HepG2 (cell line): Measurements from ENCODE around the gene CDC27. TPM values are rescaled to one million over a fixed set of nuclear protein-coding genes. Genes with fewer than 3 reads are reported as not detected.

Experiments used
- CCDC6 ChIP-seq: sonication (generic); formaldehyde crosslinking; IDR thresholded peaks from 2 replicates; pipeline ENCODE4 v1.8.1; 2022; ENCODE audit warnings: mild to moderate bottlenecking, missing genetic modification reagents, moderate library complexity
- HIC2 ChIP-seq: sonication (generic); formaldehyde crosslinking; IDR thresholded peaks from 2 replicates; pipeline ENCODE4 v1.9.0; 2022; ENCODE audit warnings: low read depth, missing genetic modification reagents
- IKZF5 ChIP-seq: IDR thresholded peaks from 2 replicates; pipeline ENCODE4 v1.6.1; 2018; ENCODE audit warnings: missing genetic modification reagents, mild to moderate bottlenecking, missing compliant biosample characterization
- KLF16 ChIP-seq, 2 experiments: sonication (generic) in 1 of 2; formaldehyde crosslinking in 1 of 2; IDR thresholded peaks; 2 replicates each; pipeline versions ENCODE4 v1.6.1 to v1.8.0; 2016 to 2023; ENCODE audit warnings: missing genetic modification reagents in 2 of 2, missing compliant biosample characterization in 1 of 2
- KLF6 ChIP-seq: IDR thresholded peaks from 2 replicates; pipeline ENCODE4 v1.8.0; 2016; ENCODE audit warnings: missing biosample characterization, missing genetic modification reagents
- LCORL ChIP-seq, 2 experiments: fragments of 450-650 bp in 1 of 2; sonication (generic) in 1 of 2; formaldehyde crosslinking in 1 of 2; IDR thresholded peaks; 2 replicates each; pipeline versions ENCODE4 v1.5.0 to v1.6.1; 2017 to 2020; ENCODE audit warnings: antibody characterized with exemption in 1 of 2, missing genetic modification reagents in 1 of 2
- MAX ChIP-seq: IDR thresholded peaks from 2 replicates; pipeline ENCODE4 v1.6.1; 2012; ENCODE audit warnings: inconsistent platforms
- MEF2D ChIP-seq: sonication (generic); formaldehyde crosslinking; IDR thresholded peaks from 2 replicates; pipeline ENCODE4 v1.5.1; 2020; ENCODE audit warnings: mild to moderate bottlenecking, missing genetic modification reagents
- NCOA1 ChIP-seq: sonication (generic); formaldehyde crosslinking; IDR thresholded peaks from 2 replicates; pipeline ENCODE4 v1.9.0; 2021; ENCODE audit warnings: missing genetic modification reagents
- POGK ChIP-seq: sonication (generic); formaldehyde crosslinking; conservative IDR thresholded peaks from 2 replicates; pipeline ENCODE4 v1.8.0; 2022; ENCODE audit warnings: mild to moderate bottlenecking, moderate library complexity, missing genetic modification reagents
- POLR2A ChIP-seq, 2 experiments: IDR thresholded peaks; 2 replicates each; pipeline ENCODE4 v1.6.1; 2011; ENCODE audit warnings: low read depth in 2 of 2, low read length in 2 of 2, mild to moderate bottlenecking in 1 of 2, moderate library complexity in 1 of 2; ENCODE audit not compliant: insufficient read depth in 1 of 2
- PPARG ChIP-seq: conservative IDR thresholded peaks from 2 replicates; pipeline ENCODE4 v1.6.1; 2016; ENCODE audit warnings: missing biosample characterization, missing genetic modification reagents
- RXRB ChIP-seq: IDR thresholded peaks from 2 replicates; pipeline ENCODE4 v1.6.1; 2016; ENCODE audit warnings: borderline replicate concordance, missing genetic modification reagents, missing compliant biosample characterization
- SKI ChIP-seq: fragments of 450-650 bp; IDR thresholded peaks from one replicate; pipeline ENCODE4 v1.6.1; 2018; ENCODE audit warnings: mild to moderate bottlenecking; ENCODE audit not compliant: partially characterized antibody
- STAT5B ChIP-seq: sonication (generic); formaldehyde crosslinking; IDR thresholded peaks from 2 replicates; pipeline ENCODE4 v1.4.0; 2020; ENCODE audit warnings: missing genetic modification reagents
- UBTF ChIP-seq: sonication (generic); formaldehyde crosslinking; IDR thresholded peaks from 2 replicates; pipeline ENCODE4 v1.4.0; 2020; ENCODE audit warnings: mild to moderate bottlenecking, missing genetic modification reagents
- ZBTB20 ChIP-seq: sonication (generic); formaldehyde crosslinking; IDR thresholded peaks from 2 replicates; pipeline ENCODE4 v1.8.1; 2023; ENCODE audit warnings: missing genetic modification reagents, low read depth, mild to moderate bottlenecking, borderline replicate concordance
- ZBTB7A ChIP-seq: sonication (generic); formaldehyde crosslinking; IDR thresholded peaks from 2 replicates; pipeline ENCODE4 v1.8.0; 2022; ENCODE audit warnings: mild to moderate bottlenecking, missing genetic modification reagents
- ZNF350 ChIP-seq: sonication (generic); formaldehyde crosslinking; IDR thresholded peaks from 2 replicates; pipeline ENCODE4 v1.4.0; 2020; ENCODE audit warnings: mild to moderate bottlenecking, low read depth, missing genetic modification reagents, borderline replicate concordance
- ZNF740 ChIP-seq: sonication (generic); formaldehyde crosslinking; IDR thresholded peaks from 2 replicates; pipeline ENCODE4 v1.4.0; 2020; ENCODE audit warnings: missing genetic modification reagents
- ZNF749 ChIP-seq: sonication (generic); formaldehyde crosslinking; IDR thresholded peaks from 2 replicates; pipeline ENCODE4 v1.8.0; 2022; ENCODE audit warnings: mild to moderate bottlenecking, missing genetic modification reagents, moderate library complexity, borderline replicate concordance
- polyA plus RNA-seq, 8 experiments: library from polyadenylated mRNA; depleted of rRNA in 3 of 8; stranded (reverse) in 7 of 8; unstranded in 1 of 8; fragments of >200 nt; fragmentation: Illumina TruSeq in 4 of 8; extraction: Trizol in 4 of 8; gene quantifications; 2 replicates each; pipeline versions ENCODE4 v1.2.1 to v1.2.3, GENCODE V29; 2011 to 2016; ENCODE audit warnings: low read depth in 4 of 8, missing spikeins in 1 of 8, mixed read lengths in 1 of 8; ENCODE audit not compliant: insufficient read depth in 1 of 8
- total RNA-seq, 5 experiments: library from RNA; depleted of rRNA; stranded (reverse); fragments of >200 nt; fragmentation: Illumina TruSeq; extraction: Trizol; gene quantifications; 2 replicates each; pipeline ENCODE4 v1.2.3, GENCODE V29; 2016; ENCODE audit warnings: low read depth in 1 of 5

Gene CDC27
- total and polyA plus RNA-seq, 2 of the 13 experiments (the other 11 are each of a cell fraction or from before 2014, with no cell fraction given): 80.7 to 102 TPM

- peak; percentile 40; the same call in 1 of the 2 replicates for TF ChIP-seq POGK (CRISPR knock-in tag)
- TF ChIP-seq ZNF740 (CRISPR knock-in tag): peak; percentile 29; the same call in 1 of the 2 replicates
- TF ChIP-seq ZBTB7A (CRISPR knock-in tag): 0 out of 2 replicates have a peak, but pooled peaks have one; percentile 64
- peak; percentile 72; the same call in 1 of the 2 replicates for TF ChIP-seq CCDC6 (CRISPR knock-in tag)
- peak; percentile 73; the same call in 1 of the 2 replicates for TF ChIP-seq ZNF350 (CRISPR knock-in tag)
- TF ChIP-seq RXRB: peak; percentile 39
- peak; percentile 54; the same call in 1 of the 2 replicates for TF ChIP-seq UBTF (CRISPR knock-in tag)
- TF ChIP-seq SKI: peak; percentile 19
- peak; percentile 68 for TF ChIP-seq HIC2 (CRISPR knock-in tag)
- peak; percentile 29; the same call in 1 of the 2 replicates for TF ChIP-seq ZNF749 (CRISPR knock-in tag)
- peak; percentile 45; the same call in 1 of the 2 replicates for TF ChIP-seq ZBTB20 (CRISPR knock-in tag)
- TF ChIP-seq KLF16 (CRISPR knock-in tag; IDR thresholded peaks at IDR 0.05): peak in 1 of 2 experiments; percentile 88; a peak in 2 of 4 replicates
- TF ChIP-seq MEF2D: peak; percentile 77; the same call in 1 of the 2 replicates
- peak; percentile 53; the same call in 1 of the 2 replicates for TF ChIP-seq IKZF5
- TF ChIP-seq KLF6: 0 out of 2 replicates have a peak, but pooled peaks have one; percentile 53
- TF ChIP-seq LCORL (IDR thresholded peaks at IDR 0.05): no peak
- TF ChIP-seq LCORL (CRISPR knock-in tag; IDR thresholded peaks at IDR 0.05): peak; percentile 75; the same call in 1 of the 2 replicates
- peak in 1 of 2 experiments; percentile 79; a peak in 2 of 4 replicates for TF ChIP-seq POLR2A (IDR thresholded peaks at IDR 0.05; ENCODE audit: insufficient read depth in 1 of 2, low read depth in 2 of 2, low read length in 2 of 2)
- peak; percentile 30; the same call in 1 of the 2 replicates for TF ChIP-seq MAX
- TF ChIP-seq STAT5B (CRISPR knock-in tag): no peak
- TF ChIP-seq PPARG (CRISPR knock-in tag): peak; percentile 37; the same call in 1 of the 2 replicates
- no peak for TF ChIP-seq NCOA1 (CRISPR knock-in tag)
Observed at GRCh38 chr17:47099987-47100711, 88.9 kb downstream of the CDC27 start (continued).
